NCI-H460 (cell line): ENCODE data around the gene KCNIP1. TPM values are rescaled to one million over a fixed set of nuclear protein-coding genes. Genes with fewer than 3 reads are reported as not detected.
"Not testable (repeated sequence)": the region's sequence is repeated elsewhere in the genome, so short reads cannot be mapped to it uniquely, and the experiment has no call there.

Experiments
- DNase-seq: peaks from one replicate; pipeline ENCODE4 v3.0.0-alpha.2; 2016; ENCODE audit warnings: low read depth; ENCODE audit errors: extremely low read depth
- total RNA-seq: library from RNA; depleted of rRNA; stranded (reverse); fragments of >200 nt; shearing (Covaris generic); gene quantifications from 2 replicates; pipeline ENCODE4 v1.2.3, GENCODE V29; 2014

KCNIP1 gene
- total RNA-seq, 1 experiment from 2014 or later, result not detected

- no peak for DNase-seq
Observed at GRCh38 chr5:170533383-170533782, 29.6 kb downstream of the KCNIP1 start.

GRCh38 chr5:170534177-170534576, 30.4 kb downstream of the KCNIP1 start:
- DNase-seq, result no peak

GRCh38 chr5:170534941-170535340, 31.1 kb downstream of the KCNIP1 start:
- DNase-seq, result no peak

DNA sequence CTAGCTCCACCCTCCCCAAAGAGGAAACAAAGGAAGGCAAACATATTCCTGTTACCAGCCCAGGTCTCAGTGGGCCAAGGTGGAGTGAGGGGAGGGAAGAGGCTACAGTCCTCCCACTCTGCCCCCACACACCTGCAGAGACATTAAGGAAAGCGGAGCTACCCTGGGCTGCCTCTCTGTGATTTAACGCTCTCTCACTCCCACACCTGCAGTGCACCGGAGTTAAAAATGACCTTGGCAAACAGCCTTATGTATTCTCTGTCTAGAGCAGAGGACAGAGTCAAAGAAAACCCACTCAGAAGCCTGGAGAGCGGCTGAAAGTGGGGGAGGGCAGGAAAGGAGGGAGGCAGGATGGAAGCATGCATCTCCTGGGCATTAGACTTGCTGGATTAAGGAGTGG, 32.7 kb downstream of the KCNIP1 start:
- DNase-seq, result no peak

- no peak for DNase-seq
Observed at GRCh38 chr5:170537451-170538095, 33.8 kb downstream of the KCNIP1 start.

- no peak for DNase-seq
Observed at GRCh38 chr5:170538096-170538465, 34.3 kb downstream of the KCNIP1 start.

DNA sequence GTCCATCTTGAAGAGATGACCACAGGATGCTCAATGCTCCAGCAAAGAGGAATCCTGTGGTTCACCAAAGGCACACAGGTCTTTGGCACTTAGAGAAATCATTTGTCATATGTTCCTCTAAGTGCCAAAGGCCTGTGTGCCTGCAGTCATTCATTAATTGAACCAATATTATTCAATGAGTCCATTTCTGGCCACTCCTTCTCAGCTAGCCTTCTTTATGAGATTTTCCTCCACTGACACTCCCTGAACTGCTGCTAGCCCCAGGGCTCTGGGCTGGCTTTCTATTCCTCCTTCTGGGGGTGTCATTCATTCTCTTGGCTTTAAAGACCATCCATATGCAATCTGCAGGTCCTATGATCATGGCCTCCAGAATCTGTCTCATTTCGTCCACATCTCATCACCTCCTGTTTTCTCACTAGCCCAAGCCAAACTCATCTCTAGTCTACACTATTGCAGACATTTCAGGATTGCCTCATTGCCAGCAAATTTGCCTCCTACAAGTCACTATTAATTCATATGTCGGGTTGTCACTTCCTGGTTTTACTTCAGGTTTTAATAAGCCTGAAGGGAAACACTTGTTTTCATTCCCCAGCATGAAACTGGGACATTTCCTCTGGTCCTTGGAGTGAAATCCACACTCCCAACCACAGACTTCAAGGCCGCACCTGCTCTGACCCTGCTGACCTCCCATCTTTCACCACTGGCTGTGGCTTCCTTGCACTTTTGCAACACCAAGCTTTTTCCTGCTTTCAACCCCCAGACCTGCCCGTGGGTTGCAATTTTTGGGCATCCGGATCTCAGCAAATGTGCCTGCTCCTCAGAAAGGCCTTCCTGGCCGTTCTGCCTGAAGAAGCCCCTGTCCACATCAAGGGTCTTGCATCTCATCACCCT, 35.1 kb downstream of the KCNIP1 start:
- DNase-seq, result no peak

DNA sequence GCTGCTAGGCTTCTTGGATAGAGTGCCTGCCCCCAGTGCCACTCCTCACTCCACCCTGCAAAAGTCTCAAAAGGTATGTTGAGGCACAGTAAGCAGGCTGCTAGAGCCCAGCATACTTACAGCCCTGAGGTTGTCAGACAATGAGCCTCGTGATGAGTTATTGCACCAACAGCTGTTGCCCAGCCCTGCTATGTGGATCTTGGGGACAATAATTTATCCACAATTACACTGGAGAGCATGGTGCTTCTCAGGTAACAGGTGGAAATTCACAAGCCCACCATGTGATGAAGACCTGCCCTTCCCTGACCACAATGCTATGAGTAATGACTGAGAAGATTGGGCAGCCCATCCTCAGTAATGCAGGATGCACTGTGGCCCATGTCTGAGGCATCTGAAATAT, 36.5 kb downstream of the KCNIP1 start:
- DNase-seq, result no peak

DNA sequence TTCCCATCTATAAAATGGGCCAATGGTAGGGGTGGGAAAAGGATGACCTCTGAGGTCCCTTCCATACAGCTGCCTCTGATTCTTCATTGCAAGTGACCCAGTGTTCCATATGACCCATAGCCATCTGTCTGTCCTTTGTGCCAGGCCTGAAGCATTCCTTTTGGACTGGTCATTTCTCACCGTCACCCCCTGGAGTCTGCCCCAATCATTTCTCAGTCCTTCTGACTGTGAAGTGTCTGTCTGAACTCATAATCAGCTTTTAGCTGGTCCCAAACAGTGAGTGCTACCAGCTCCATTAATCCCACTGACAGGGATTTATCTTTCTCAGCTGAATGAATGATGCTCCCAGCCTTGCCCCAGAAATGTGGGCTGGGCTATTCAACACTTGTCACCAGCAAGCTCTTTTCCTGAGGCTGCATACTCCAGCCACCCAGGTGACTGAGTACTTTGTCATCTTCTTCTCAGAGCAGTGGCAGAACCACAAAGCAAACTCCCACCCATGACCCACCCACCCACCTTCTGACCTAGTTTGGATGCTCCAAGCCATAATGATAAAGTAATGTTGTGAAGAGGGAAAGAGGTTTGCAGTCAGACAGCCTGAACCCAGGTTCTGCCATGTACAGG, 37.4 kb downstream of the KCNIP1 start:
- no peak for DNase-seq

GRCh38 chr5:170542691-170543293, 39.0 kb downstream of the KCNIP1 start:
- no peak for DNase-seq

- DNase-seq, result no peak
Observed at GRCh38 chr5:170545313-170545712, 41.5 kb downstream of the KCNIP1 start.

DNA sequence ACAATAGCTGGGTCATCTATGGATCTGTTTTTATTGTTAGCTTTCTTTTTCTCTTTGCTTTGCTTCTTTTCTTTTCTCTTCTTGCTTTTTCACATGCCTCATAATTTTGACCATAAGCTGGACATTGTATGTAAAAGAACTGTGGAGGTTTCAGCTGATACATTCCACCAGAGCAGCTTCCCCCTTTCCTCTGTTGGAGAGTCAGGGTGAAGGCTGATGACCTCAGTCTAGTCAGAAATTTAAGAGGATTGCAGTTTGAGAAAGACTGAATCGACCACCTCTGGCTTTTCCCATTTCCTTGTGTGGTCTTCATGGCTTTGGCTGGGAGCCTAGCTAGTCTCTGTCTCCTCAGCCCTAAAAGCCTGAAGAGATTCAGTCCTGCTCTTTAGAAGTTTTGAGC, 42.0 kb downstream of the KCNIP1 start:
- DNase-seq, result no peak

GRCh38 chr5:170546282-170546681, 42.5 kb downstream of the KCNIP1 start:
- no peak for DNase-seq

DNA sequence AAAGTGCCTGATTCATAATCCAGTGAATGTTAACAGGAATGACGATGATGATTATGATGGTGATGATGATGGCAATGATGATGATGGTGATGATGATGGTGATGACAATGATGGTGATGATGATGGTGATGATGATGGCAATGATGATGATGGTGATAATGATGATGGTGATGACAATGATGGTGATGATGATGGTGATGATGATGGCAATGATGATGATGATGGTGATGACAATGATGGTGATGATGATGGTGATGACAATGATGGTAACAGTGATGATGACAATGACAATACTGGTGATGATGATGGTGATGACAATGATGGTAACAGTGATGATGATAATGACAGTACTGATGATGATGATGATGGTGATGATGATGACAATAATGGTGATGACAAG, 46.6 kb downstream of the KCNIP1 start:
- DNase-seq, result not testable (repeated sequence)

DNA sequence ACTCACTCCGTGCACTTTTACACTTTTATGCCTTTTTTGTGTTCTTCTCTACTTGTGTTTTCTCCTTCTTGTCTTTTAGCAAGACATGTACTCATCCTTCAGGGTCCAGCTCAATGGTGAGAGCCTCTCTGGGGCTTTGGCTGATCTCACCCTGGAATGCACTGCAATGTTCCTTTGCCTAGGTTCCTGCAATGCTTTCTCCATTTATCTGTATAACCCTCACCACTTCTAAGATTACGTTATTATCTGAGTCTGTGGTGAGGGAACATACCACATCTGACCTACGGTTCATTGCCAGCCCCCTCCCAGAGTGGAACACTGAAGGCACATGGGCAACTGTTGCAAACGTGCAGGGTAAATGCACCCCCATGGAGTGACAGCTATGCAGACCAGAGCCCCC, 47.3 kb downstream of the KCNIP1 start:
- DNase-seq, result no peak

DNA sequence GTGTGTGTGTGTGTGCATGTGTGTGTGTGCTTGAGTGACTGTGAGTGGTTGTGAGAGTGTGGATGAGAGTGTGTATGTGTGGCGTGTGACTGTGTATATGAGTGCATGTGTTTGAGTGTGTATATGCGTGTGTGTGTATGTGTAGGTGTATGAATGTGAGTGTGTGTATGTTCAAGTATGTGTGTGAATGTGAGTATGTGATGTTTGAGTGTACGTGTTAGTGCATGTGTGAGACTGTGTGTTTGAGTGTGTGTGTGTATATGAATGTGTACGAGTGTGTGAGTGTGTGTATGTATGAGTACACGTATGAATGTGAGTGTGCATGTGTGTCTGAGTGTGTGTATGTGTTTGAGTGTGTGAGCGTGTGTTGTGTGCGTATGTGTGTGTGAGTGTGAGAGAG, 47.8 kb downstream of the KCNIP1 start:
- no peak for DNase-seq

GRCh38 chr5:170552621-170553115, 48.8 kb downstream of the KCNIP1 start:
- no peak for DNase-seq

- DNase-seq, result no peak
Observed at GRCh38 chr5:170553218-170553617, 49.4 kb downstream of the KCNIP1 start.

GRCh38 chr5:170554521-170555267, 50.9 kb downstream of the KCNIP1 start:
- no peak for DNase-seq

GRCh38 chr5:170557314-170557713, 53.5 kb downstream of the KCNIP1 start:
- no peak for DNase-seq
